Measurements from ENCODE around the gene PEX11B.

GRCh38 chr1:145891143-145891542 is 27.4 kb downstream of the PEX11B start:
- no peak for TF ChIP-seq EZH2 (IDR thresholded peaks at IDR 0.05; ENCODE audit: borderline replicate concordance, low read depth, low read length, severe bottlenecking)
- no peak for TF ChIP-seq CTCF (IDR thresholded peaks at IDR 0.05; ENCODE audit: borderline replicate concordance, extremely low read depth, low read length, poor library complexity, severe bottlenecking)

Data from DND-41 (cell line).